Measurements from ENCODE around the gene CCNC.
A peak's percentile ranks its signal among the peaks of the same experiment; 100 is the strongest.

Gene CCNC

DNA sequence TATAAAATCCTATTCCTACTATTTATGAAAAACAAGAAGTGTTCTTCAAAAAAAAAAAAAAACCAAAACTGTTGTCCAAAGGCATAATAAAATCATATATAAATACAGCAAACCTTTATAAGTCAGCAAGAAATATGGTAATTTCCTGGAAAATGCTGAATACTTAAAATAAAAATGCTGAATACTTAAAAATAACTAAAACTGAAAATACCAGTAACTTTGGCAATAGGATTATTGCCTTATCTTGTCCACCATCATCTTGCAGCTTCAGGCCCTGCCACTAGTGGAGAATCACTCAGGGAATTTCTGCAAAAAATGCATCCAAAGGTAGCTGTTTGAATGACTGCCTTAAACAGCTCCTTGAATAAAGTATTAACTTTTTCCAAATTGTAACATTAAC, 24.5 kb downstream of the CCNC start:
- DNase-seq, result no peak

DNA sequence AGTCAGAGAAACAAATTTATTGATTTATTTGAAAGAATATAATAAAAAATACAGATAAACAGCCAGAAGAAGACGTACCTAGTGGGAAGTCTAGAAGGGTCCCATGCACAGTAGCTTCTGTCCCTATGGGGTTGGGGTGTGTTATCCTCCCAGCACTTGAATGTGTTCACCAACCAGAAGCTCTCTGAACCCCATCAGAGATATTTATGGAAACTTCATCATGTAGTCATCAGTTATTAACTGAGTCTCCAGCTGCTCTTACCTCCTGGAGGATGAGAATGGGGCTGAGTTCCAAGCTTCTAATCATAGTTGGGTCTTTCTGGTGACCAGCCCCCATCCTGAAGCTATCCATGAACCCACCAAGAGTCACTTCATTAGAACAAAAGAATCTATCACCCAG, 37.8 kb downstream of the CCNC start:
- no peak for DNase-seq

DNA sequence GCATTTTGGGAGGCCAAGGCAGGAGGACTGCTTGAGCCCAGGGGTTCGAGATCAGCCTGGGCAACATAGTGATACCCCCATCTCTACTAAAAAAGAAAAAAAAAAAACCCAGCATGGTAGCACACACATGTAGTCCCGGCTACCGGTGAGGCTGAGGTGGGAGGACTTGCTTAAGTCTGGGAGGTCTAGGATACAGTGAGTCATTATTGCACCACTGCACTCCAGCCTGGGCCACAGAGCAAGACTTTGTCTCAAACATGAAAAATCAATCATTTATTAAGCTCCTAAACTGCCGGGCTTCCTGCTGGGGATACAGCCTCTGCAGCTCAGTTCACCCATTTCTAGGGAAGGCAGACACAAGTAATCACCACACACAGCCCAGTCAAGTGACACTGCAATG, 45.9 kb downstream of the CCNC start:
- no peak for DNase-seq

DNA sequence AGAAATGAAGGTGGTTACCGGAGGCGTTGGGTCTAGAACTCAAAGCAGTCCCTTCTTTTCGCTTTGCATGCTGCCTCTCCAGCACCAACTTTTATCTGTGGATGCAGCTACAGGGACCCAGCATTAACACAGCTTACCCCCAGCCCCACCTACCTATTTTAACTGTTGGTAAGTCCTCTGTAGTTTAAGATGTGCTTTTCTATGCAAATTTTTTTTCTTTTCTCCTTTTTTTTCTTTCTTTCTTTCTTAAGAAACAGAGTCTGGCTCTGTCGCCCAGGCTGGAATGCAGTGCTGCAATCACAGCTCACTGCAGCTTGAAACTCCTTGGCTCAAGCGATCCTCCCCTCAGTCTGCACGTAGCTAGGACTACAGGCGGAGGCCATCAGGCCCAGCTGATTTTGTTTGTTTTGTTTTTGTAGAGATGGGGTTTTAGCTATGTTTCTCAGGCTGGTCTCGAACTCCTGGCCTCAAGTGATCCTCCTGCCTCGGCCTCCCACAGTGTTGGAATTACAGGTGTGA, 46.8 kb downstream of the CCNC start:
- no peak for DNase-seq

DNA sequence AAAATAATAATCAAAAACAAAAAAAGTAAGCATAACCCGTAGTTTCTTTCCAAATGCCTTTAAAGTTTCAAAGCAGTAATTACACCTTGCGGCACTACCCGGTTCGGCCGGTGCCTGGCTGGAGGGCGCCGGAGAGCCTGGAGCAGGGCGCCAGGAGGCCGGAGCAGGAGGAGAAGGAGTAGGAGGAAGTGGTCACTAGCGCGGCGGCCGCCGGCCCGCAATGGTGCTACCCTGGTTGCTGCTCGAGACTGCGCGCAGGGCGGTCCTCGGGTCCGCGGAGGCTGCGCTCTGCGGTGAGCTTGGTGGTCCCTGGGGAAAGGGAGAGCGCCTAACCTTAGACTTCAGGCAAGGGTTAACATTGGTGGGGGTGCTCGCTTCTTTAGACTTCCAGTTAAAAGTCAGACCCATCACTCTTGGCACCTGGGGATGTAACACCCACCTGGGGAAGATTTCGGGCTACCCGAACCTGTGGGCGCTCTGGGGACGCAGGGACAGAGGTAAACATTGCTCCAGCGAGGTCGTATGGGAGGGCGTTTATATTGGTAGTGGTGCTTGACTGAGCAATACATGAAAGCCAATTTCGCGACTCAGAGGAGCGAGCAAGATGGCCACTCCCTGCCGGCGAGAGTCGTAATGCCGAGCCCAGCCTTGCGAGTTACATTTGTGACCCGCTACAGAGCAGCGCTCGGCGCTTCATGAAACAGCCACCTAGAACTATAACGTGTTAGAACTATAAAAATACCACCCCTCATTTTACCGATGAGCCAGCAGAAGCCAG, 47.4 kb downstream of the CCNC start:
- DNase-seq, result peak; percentile 73

DNA sequence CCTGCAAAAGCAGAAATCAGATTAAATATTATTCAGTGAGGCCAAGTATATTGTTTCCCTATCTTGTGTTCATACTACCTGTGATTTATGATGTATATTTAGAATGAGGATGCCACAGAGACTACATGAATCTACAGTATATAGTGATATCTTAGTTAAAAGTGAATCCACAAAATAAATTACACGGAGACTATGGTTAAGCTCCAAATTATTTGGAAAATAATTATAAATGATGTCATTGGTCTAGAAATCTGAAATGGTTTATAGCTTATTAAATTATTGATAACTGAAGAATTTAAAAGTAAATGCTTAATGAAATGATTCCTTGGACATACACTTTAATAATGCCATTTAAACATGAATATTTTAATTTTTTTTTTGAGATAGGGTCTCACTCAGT, 49.0 kb downstream of the CCNC start:
- no peak for DNase-seq

DNA sequence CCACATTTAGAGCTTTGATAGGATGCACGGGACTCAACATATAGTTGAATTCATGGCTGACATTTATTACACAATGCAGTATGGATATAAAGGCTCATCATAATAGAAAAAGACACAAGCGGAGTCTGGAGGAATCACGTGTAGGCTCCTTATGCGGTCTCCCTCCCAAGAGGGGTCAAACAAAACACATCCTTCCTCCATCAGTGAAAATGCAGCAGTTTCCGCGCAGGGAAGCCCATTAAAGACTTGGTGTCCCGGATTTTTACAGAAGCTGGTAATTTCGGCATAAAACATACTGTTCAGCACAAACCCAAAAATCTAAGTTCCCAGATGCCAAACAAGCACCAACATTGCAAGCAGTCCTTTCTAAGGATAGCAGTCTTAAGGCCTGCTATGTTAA, 54.4 kb downstream of the CCNC start:
- DNase-seq, result no peak

DNA sequence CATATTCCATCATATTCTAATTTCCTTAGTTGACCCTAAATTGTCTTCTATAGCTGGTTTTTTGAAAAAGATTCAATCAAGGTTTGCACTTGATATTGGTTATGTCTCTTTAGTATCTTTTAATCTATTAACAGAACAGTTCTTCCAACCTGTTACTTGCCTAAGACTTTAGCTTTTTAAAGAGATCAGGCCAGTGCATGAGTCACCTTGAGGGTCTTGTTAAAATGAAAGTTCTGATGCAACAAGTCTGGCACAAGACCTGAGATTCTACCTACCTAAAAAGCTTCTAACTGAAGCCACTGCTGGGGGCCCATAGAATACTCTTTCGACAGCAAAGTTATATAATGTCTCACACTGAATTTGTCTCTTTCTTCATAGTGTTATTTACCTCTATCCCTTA, 56.4 kb downstream of the CCNC start:
- no peak for DNase-seq

DNA sequence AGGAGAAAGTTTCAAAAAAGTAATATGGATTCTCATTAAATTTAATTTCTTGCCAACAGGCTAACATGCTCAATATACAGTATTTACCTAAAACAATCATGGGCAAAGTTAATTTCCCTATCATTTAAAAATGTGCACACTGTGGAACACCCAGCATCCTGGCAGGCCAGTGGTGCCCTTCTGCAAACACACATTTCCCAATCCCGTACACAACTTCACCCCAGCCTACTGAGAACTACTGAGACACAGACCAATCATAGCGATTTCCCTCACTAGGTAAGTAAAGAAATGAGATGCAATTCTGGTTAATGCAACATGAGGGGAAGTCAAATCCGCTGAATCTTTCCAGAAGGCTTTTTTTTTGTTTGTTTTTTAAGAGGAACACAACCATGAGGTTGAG, 60.8 kb downstream of the CCNC start:
- DNase-seq, result no peak

DNA sequence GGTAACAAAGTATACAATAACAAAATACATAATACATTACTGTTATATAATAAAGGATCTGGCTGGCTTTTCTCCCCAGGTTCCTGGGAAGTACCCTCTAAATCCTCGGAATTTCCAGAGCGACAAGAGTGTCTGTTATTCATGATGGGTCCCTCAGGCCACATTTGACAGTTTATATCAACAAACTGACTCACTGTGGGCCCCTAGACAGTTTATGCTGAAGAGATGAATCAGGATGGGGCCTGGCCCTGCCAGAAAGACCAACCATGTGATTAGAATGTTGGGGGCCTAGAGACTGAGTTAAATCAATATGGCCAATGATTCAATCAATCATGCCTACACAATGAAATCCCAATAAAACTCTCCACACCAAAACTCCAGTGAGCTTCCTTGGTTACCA, 66.7 kb downstream of the CCNC start:
- DNase-seq, result peak; percentile 9

DNA sequence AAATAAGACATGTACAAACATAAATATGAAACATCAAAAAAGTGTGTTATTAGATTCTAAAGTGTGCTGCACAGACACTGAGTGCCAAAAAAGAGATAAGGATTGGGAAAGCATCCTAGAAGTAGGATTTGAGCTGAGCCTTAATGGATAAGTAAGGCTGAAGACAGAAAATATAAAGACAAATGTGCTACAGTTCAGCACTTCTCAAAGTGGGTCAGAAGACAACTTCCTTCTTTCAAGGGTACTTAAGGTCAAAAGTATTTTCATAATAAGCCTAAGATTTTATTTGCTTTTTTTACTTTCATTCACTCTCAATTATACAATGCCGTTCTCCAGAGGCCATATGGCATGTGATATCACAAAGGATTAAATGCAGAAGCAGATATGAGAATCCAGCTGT, 70.0 kb downstream of the CCNC start:
- DNase-seq, result no peak

DNA sequence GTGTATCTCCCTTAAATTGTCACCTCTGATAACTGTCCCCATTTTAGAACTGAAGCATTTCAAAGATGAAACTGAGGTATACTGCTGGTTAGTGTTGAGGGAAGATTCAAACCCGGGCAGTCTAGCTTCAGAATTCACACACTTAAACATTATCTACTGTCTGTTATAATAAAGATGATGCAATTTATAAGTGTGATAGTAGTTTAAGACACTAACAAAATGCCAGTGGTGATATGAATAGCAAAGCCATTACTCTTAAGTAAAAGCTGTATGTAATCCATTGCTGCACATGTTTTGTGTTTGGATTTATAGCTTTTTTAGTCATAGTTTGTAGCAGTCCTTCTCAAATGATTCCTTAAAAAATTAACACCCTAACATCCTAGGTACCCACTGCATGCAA, 73.0 kb downstream of the CCNC start:
- DNase-seq, result no peak

Data from T1000 (cell line).